ENCODE data around the gene SCNN1G. TPM values are rescaled to one million over a fixed set of nuclear protein-coding genes. Genes with fewer than 3 reads are reported as not detected.
A peak's percentile ranks its signal among the peaks of the same experiment; 100 is the strongest.

SCNN1G gene
- total and polyA plus RNA-seq, 9 of the 15 experiments (the other 6 are each of a cell fraction or from before 2014, with no cell fraction given), result not detected

DNA sequence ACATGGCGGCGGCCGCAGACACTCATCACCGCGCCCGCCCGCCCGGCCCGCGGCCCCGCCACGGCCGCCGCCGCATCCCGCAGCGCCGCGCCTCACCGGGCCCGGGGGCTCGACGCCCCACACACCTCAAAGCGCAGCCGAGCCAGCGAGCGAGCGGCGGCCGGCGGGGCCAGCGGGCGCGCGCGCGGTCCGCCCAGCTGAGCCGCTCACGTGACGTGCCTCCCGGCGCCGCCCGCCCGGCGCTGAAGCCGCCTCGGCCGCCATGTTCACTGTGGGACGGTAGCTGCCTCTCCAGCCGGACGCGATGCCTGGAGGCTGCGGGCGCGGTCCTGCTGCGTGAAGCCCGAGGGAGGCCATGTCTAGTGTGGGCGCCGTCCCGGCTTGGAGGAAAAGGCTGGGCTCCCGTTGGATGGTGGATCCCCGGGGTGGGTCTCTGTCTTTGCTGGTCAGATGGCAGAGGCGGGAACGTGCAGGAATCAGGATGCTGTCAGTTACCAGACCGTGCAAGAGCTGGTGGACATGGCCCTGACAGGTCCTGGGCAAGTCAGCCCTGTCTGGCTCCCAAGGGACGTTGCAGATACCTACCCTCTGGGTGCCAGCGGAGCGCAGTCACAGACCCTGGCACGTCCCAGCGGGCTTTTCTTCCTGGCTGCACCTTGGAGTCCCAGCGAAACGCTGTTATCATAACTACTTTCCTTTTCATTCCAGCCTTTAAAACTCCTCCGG is 33.1 kb upstream of the SCNN1G start, which contains the start of gene USP31 (continued):
- TF ChIP-seq ZEB2 (IDR thresholded peaks at IDR 0.05) (no peak), ZNF23 (CRISPR knock-in tag; IDR thresholded peaks at IDR 0.05) (no peak), PHB2 (IDR thresholded peaks at IDR 0.05; ENCODE audit: low read depth) (no peak), U2AF1 (optimal IDR thresholded peaks at IDR 0.05; ENCODE audit: low read depth, low read length) (no peak), CHD1 (IDR thresholded peaks at IDR 0.05; ENCODE audit: low read length) (no peak), NONO (IDR thresholded peaks at IDR 0.05; ENCODE audit: low read depth in 2 of 2, low read length in 1 of 2) (0 out of 4 replicates have a peak, but pooled peaks of 1 of the 2 experiments have one; percentile 21), HNRNPH1 (optimal IDR thresholded peaks at IDR 0.05; ENCODE audit: low read depth, low read length) (no peak), MTA2 (IDR thresholded peaks at IDR 0.05; ENCODE audit: low read depth) (no peak), U2AF2 (optimal IDR thresholded peaks at IDR 0.05; ENCODE audit: low read depth, low read length) (no peak), GABPB1 (CRISPR knock-in tag; IDR thresholded peaks at IDR 0.05) (peak; percentile 40; the same call in 1 of the 2 replicates), SREBF1 (IDR thresholded peaks at IDR 0.05; ENCODE audit: borderline replicate concordance, low read depth, low read length) (peak; percentile 81; the same call in 1 of the 2 replicates), FIP1L1 (IDR thresholded peaks at IDR 0.05; ENCODE audit: low read depth, low read length, poor library complexity, severe bottlenecking) (peak; percentile 19), RFX1 (IDR thresholded peaks at IDR 0.05) (no peak), ZFX (CRISPR knock-in tag; IDR thresholded peaks at IDR 0.05) (no peak), PTTG1 (tag; IDR thresholded peaks at IDR 0.05; ENCODE audit: low read depth) (no peak), HEY1 (CRISPR knock-in tag; IDR thresholded peaks at IDR 0.05; ENCODE audit: borderline replicate concordance) (no peak), PRMT5 (CRISPR knock-in tag; IDR thresholded peaks at IDR 0.05) (no peak)
- TF ChIP-seq, protein P1, sequence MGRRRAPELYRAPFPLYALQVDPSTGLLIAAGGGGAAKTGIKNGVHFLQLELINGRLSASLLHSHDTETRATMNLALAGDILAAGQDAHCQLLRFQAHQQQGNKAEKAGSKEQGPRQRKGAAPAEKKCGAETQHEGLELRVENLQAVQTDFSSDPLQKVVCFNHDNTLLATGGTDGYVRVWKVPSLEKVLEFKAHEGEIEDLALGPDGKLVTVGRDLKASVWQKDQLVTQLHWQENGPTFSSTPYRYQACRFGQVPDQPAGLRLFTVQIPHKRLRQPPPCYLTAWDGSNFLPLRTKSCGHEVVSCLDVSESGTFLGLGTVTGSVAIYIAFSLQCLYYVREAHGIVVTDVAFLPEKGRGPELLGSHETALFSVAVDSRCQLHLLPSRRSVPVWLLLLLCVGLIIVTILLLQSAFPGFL (CRISPR knock-in tag; IDR thresholded peaks at IDR 0.05), result no peak
- TF ChIP-seq, protein P2, sequence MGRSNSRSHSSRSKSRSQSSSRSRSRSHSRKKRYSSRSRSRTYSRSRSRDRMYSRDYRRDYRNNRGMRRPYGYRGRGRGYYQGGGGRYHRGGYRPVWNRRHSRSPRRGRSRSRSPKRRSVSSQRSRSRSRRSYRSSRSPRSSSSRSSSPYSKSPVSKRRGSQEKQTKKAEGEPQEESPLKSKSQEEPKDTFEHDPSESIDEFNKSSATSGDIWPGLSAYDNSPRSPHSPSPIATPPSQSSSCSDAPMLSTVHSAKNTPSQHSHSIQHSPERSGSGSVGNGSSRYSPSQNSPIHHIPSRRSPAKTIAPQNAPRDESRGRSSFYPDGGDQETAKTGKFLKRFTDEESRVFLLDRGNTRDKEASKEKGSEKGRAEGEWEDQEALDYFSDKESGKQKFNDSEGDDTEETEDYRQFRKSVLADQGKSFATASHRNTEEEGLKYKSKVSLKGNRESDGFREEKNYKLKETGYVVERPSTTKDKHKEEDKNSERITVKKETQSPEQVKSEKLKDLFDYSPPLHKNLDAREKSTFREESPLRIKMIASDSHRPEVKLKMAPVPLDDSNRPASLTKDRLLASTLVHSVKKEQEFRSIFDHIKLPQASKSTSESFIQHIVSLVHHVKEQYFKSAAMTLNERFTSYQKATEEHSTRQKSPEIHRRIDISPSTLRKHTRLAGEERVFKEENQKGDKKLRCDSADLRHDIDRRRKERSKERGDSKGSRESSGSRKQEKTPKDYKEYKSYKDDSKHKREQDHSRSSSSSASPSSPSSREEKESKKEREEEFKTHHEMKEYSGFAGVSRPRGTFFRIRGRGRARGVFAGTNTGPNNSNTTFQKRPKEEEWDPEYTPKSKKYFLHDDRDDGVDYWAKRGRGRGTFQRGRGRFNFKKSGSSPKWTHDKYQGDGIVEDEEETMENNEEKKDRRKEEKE (IDR thresholded peaks at IDR 0.05; ENCODE audit: borderline replicate concordance in 1 of 2, control insufficient read depth in 1 of 2, low read depth in 2 of 2, low read length in 1 of 2), result no peak
- TF ChIP-seq, protein P3, sequence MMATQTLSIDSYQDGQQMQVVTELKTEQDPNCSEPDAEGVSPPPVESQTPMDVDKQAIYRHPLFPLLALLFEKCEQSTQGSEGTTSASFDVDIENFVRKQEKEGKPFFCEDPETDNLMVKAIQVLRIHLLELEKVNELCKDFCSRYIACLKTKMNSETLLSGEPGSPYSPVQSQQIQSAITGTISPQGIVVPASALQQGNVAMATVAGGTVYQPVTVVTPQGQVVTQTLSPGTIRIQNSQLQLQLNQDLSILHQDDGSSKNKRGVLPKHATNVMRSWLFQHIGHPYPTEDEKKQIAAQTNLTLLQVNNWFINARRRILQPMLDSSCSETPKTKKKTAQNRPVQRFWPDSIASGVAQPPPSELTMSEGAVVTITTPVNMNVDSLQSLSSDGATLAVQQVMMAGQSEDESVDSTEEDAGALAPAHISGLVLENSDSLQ (IDR thresholded peaks at IDR 0.05), result no peak; the same call in 1 of the 2 replicates
- TF ChIP-seq, protein P4, sequence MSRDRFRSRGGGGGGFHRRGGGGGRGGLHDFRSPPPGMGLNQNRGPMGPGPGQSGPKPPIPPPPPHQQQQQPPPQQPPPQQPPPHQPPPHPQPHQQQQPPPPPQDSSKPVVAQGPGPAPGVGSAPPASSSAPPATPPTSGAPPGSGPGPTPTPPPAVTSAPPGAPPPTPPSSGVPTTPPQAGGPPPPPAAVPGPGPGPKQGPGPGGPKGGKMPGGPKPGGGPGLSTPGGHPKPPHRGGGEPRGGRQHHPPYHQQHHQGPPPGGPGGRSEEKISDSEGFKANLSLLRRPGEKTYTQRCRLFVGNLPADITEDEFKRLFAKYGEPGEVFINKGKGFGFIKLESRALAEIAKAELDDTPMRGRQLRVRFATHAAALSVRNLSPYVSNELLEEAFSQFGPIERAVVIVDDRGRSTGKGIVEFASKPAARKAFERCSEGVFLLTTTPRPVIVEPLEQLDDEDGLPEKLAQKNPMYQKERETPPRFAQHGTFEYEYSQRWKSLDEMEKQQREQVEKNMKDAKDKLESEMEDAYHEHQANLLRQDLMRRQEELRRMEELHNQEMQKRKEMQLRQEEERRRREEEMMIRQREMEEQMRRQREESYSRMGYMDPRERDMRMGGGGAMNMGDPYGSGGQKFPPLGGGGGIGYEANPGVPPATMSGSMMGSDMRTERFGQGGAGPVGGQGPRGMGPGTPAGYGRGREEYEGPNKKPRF (IDR thresholded peaks at IDR 0.05; ENCODE audit: low read depth, low read length), result no peak
